ENCODE measurements around the gene RND1. TPM values are rescaled to one million over a fixed set of nuclear protein-coding genes. Genes with fewer than 3 reads are reported as not detected.

The RND1 gene
- total and polyA plus RNA-seq, 2 of the 13 experiments (the other 11 are each of a cell fraction or from before 2014, with no cell fraction given), result 1.8 to 1.9 TPM

DNA sequence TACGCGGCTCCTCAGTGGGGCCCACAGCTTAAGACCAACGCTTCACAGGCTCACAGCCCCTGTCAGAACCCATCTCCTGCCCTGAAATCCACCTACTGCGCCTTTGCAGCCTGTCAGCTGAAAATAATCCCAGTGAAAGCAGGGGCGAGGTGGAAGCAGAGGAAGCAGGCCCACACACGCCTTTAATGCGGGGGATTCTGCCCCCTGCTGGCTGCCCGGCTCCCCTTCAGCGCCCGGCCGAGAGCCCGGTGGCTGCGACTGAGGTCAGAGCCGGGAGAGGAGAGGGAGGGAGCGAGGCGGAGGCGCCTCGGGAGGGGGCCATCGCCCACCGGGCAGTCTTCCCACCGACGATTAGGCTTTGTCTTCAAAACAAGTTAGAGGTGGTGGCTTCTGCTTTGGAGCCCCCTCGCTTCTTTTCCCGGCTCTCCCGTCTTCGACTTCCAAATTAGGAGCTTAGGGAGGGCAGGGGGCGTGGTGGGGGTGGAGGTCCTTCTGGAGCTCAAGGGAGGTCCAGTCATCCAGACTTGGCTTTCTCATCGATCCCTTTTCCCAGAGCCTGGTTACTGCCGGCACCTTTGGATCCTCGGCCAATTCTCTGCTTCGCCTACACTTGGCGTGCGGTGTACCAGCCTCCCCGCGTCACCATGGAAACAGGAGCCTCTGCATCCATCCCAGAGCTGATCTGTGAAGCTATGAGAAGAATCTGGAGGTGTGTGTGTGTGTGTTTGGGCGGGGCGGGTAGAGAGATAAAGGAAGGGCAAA lies 25.2 kb upstream of the RND1 start (continued):
- TF ChIP-seq JUNB (CRISPR knock-in tag; IDR thresholded peaks at IDR 0.05; ENCODE audit: borderline replicate concordance) (no peak), FOXC1 (CRISPR knock-in tag; IDR thresholded peaks at IDR 0.05; ENCODE audit: borderline replicate concordance) (no peak), KLF16 (CRISPR knock-in tag; IDR thresholded peaks at IDR 0.05) (peak in 1 of 2 experiments; percentile 61; a peak in 1 of 4 replicates), SNAPC2 (CRISPR knock-in tag; IDR thresholded peaks at IDR 0.05) (no peak), TAF1 (CRISPR knock-in tag; IDR thresholded peaks at IDR 0.05) (no peak), ZNF549 (CRISPR knock-in tag; IDR thresholded peaks at IDR 0.05) (no peak), ZNF160 (CRISPR knock-in tag; IDR thresholded peaks at IDR 0.05) (no peak), RFXAP (CRISPR knock-in tag; IDR thresholded peaks at IDR 0.05; ENCODE audit: borderline replicate concordance) (no peak), FOXA1 (IDR thresholded peaks at IDR 0.05) (no peak), FOXA1 (CRISPR knock-in tag; IDR thresholded peaks at IDR 0.05) (no peak), ZNF367 (CRISPR knock-in tag; IDR thresholded peaks at IDR 0.05; ENCODE audit: borderline replicate concordance) (no peak), ZNF547 (CRISPR knock-in tag; IDR thresholded peaks at IDR 0.05) (no peak), ZC3H13 (CRISPR knock-in tag; IDR thresholded peaks at IDR 0.05) (no peak), PHF8 (CRISPR knock-in tag; IDR thresholded peaks at IDR 0.05) (0 out of 2 replicates have a peak, but pooled peaks have one; percentile 21), ATF1 (CRISPR knock-in tag; IDR thresholded peaks at IDR 0.05) (no peak), KMT2A (CRISPR knock-in tag; IDR thresholded peaks at IDR 0.05) (no peak; the same call in 1 of the 2 replicates), SP1 (IDR thresholded peaks at IDR 0.05) (no peak), SP1 (CRISPR knock-in tag; IDR thresholded peaks at IDR 0.05) (no peak), CAMTA2 (CRISPR knock-in tag; IDR thresholded peaks at IDR 0.05; ENCODE audit: borderline replicate concordance) (no peak), GATA4 (IDR thresholded peaks at IDR 0.05; ENCODE audit: borderline replicate concordance, low read depth) (no peak), SALL2 (CRISPR knock-in tag; IDR thresholded peaks at IDR 0.05) (no peak)
- TF ChIP-seq, protein P1, sequence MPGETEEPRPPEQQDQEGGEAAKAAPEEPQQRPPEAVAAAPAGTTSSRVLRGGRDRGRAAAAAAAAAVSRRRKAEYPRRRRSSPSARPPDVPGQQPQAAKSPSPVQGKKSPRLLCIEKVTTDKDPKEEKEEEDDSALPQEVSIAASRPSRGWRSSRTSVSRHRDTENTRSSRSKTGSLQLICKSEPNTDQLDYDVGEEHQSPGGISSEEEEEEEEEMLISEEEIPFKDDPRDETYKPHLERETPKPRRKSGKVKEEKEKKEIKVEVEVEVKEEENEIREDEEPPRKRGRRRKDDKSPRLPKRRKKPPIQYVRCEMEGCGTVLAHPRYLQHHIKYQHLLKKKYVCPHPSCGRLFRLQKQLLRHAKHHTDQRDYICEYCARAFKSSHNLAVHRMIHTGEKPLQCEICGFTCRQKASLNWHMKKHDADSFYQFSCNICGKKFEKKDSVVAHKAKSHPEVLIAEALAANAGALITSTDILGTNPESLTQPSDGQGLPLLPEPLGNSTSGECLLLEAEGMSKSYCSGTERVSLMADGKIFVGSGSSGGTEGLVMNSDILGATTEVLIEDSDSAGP (CRISPR knock-in tag; IDR thresholded peaks at IDR 0.05; ENCODE audit: borderline replicate concordance), result peak; percentile 53; the same call in 1 of the 2 replicates
- TF ChIP-seq, protein P2, sequence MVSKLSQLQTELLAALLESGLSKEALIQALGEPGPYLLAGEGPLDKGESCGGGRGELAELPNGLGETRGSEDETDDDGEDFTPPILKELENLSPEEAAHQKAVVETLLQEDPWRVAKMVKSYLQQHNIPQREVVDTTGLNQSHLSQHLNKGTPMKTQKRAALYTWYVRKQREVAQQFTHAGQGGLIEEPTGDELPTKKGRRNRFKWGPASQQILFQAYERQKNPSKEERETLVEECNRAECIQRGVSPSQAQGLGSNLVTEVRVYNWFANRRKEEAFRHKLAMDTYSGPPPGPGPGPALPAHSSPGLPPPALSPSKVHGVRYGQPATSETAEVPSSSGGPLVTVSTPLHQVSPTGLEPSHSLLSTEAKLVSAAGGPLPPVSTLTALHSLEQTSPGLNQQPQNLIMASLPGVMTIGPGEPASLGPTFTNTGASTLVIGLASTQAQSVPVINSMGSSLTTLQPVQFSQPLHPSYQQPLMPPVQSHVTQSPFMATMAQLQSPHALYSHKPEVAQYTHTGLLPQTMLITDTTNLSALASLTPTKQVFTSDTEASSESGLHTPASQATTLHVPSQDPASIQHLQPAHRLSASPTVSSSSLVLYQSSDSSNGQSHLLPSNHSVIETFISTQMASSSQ (IDR thresholded peaks at IDR 0.05; ENCODE audit: low read depth), result no peak
- TF ChIP-seq, protein P2 (CRISPR knock-in tag; IDR thresholded peaks at IDR 0.05; ENCODE audit: borderline replicate concordance), result no peak
- TF ChIP-seq, protein P3, sequence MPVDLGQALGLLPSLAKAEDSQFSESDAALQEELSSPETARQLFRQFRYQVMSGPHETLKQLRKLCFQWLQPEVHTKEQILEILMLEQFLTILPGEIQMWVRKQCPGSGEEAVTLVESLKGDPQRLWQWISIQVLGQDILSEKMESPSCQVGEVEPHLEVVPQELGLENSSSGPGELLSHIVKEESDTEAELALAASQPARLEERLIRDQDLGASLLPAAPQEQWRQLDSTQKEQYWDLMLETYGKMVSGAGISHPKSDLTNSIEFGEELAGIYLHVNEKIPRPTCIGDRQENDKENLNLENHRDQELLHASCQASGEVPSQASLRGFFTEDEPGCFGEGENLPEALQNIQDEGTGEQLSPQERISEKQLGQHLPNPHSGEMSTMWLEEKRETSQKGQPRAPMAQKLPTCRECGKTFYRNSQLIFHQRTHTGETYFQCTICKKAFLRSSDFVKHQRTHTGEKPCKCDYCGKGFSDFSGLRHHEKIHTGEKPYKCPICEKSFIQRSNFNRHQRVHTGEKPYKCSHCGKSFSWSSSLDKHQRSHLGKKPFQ (CRISPR knock-in tag; IDR thresholded peaks at IDR 0.05; ENCODE audit: insufficient replicate concordance), result no peak

Measured in HepG2 (cell line).